ENCODE measurements around the gene GLRA3.
"Not testable (repeated sequence)": the region's sequence is repeated elsewhere in the genome, so short reads cannot be mapped to it uniquely, and the experiment has no call there.

GLRA3 gene

DNA sequence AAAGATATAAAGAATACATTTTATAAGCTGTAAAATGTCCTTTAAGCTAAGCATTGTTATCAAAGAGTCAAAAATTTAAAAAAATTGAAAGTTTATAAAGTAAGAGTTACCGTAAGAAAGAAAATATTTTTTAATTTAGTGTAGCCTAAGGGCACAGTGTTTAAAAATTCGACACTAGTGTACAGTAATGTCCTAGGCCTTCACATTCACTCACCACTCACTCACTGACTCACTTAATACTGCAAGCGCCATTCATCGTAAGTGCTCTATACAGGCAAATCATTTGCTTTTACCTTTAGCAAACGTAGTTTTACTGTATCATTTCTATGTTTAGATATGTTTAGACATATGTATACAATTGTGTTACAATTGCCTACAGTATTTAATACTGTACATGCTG lies 20.2 kb downstream of the GLRA3 start:
- no peak for DNase-seq

DNA sequence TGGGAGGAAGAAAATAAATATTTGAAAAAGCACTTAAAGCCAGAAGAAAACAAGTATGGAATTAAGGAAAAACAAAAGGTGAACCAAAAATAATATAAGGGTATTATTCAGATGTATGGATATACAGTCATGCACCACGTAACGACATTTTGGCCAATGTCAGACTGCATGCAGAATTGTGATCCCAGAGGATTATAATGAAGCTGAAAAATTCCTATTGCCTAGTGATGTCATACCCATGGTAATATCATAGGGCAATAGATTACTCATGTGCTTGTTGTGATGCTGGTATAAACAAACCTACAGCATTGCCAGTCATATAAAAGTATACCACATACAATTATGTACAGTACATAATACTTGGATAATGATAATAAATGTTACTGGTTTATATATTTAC lies 20.9 kb downstream of the GLRA3 start:
- DNase-seq, result no peak

DNA sequence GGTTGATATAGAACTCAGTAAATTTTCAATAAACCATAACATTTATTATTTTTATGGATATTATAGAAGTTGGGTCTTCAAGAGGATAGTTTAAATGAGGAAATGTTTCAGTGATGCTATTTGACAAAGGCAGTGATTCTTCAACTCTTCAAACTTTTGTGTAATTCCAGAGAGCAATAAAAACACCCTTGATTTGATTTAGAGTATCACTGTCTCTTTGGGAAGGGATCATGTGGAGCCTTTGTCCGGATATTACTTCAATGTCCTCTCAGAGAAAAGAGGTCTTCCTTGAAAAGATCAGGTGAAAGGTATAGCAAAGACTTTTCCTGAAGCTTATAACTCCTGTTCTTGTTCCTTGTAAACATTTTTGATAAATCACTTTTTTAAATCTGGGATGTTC lies 23.3 kb downstream of the GLRA3 start:
- DNase-seq, result no peak

GRCh38 chr4:174794543-174795094 lies 34.4 kb downstream of the GLRA3 start:
- no peak for DNase-seq

DNA sequence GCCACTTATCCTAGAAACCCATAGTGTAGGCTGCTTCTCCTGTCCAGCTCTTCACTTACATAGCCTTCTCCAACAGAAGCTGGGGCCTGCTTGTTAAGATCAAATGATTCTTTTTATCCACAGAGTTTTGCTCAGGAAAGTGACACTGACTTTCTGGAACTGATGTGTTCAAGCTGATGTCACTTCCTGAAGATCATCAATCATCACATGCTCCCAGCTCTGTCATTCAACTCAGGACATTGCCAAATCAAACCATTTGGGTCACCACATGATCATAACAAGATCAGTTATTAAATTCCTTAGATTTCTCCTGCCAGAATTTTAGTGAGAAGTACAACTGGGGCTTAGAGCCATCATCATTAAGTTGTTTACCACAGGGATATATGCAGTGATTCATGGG lies 39.4 kb downstream of the GLRA3 start:
- DNase-seq, result no peak

GRCh38 chr4:174778274-174778986 lies 50.6 kb downstream of the GLRA3 start:
- not testable (repeated sequence) for DNase-seq

- no peak for DNase-seq
These were observed 53.7 kb downstream of the GLRA3 start for GRCh38 chr4:174775366-174775765.

GRCh38 chr4:174764105-174764729 lies 64.8 kb downstream of the GLRA3 start:
- no peak for DNase-seq

GRCh38 chr4:174763454-174764104 lies 65.5 kb downstream of the GLRA3 start:
- DNase-seq, result no peak

GRCh38 chr4:174761451-174761850 lies 67.6 kb downstream of the GLRA3 start:
- DNase-seq, result no peak

GRCh38 chr4:174757736-174758135 lies 71.3 kb downstream of the GLRA3 start:
- no peak for DNase-seq

- no peak for DNase-seq
These were observed 76.0 kb downstream of the GLRA3 start for GRCh38 chr4:174753021-174753420.

- no peak for DNase-seq
These were observed 77.0 kb downstream of the GLRA3 start for GRCh38 chr4:174752026-174752425.

DNA sequence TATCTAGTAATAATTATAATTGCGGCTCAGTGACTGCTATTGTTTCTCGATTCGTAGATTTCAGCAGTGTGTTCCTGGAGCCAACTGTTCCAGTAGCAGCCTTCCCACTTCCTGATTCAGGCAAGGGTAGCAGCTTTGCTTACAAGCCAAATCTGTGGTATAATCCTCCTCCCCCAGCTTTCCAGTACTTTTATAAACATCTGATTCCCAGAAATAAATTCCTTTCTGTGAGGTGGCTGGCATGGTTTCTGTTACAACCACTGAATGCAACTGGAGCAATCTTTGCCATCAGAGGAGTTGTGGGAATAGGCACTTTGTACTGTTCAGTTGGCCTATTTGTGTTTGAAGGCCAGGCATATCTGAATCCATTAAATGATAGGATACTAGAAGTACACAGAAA lies 80.0 kb downstream of the GLRA3 start:
- no peak for DNase-seq

DNA sequence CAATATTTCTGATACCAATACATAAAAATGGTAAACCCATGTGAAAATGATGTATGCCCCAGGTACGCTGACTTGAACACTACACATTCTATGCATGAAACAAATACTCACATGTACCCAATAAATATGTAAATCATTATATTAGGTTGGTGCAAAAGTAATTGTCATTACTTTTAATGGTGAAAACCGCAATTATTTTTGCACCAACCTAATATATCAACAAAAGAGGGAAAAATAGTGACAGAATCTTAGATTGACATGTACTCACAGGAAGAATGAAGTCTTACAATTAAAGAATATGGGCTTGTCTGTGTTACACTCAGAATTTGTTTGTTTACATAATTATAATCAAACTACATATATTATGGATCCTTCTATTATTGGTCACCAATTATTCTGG lies 82.3 kb downstream of the GLRA3 start:
- DNase-seq, result no peak

DNA sequence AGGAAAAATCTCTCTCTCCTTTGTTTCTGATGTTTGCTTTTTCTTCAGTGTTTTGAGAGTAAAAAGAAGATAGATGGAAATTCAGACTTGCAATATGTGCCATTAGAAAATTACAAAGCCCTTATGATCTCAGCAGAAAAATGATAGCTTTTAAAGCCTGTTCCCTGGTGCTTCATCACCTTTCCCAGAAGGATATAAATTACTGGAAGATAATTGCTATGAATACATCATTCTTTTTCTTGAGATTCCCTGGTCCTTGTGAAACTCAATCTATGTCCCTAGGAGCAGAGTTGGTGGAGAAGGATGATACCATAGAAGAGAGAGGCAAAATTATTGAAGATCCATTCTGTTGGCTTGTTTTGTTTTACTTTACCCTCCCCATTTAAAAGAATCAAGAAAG lies 86.5 kb downstream of the GLRA3 start:
- DNase-seq, result no peak

DNA sequence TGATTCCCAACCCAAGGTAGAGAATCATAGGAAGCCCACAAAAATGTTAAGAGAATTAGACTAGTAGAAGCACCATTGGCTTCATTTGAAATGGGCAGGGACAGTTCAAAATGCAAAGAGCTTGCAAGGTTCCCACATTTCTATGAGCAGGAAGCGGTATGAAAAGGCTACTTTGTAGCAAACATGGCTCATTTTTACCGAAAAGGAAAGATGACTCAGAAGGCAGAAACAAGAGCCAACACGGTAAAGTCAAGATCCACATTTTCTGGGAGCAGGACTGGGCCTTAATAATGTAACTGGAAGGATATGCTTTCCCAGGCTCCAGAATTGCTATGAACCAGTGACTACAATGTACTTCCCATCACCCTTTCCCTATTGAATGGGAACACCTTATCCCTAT lies 89.5 kb downstream of the GLRA3 start:
- DNase-seq, result no peak

- DNase-seq, result no peak
These were observed 94.9 kb downstream of the GLRA3 start for GRCh38 chr4:174734181-174734580.

GRCh38 chr4:174717828-174718227 lies 111.2 kb downstream of the GLRA3 start:
- DNase-seq, result no peak

GRCh38 chr4:174716986-174717770 lies 111.9 kb downstream of the GLRA3 start:
- DNase-seq, result no peak

DNA sequence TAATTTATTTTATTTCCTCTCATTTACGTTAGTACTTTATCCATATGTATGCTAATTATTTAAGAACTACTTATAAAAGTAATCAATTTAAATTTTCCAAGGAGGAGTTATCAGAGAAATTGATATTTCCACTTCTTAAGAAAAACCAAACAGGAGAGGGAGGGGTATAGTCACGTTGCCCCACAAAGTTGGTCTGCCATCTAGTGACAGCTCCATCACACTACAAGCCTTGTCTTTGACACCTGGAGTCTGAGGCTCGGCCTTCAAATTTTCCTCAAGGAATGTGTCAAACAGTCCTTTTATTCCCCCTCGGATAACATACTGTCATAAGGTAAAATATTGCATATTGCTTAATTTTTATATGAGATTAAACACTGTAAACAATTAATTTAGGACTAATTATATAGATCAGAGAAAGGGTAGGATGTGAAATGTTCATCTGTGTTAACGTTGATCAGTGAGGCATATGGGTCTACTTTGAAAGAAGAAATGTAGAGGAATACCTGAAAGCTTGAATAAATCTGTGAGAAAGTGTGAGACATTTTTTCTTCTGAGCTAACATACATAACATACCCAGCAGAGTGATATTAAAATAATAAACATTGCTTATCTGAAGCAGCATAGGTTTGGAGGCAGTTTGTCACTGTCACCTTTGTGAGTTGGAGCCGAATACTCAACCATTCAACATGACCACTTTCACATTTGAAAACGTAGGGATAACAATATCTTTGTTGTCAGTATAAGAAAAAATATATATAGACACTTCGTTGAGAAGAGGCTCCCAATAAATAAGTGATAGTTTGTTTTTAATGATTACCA lies 114.4 kb downstream of the GLRA3 start:
- no peak for DNase-seq

DNA sequence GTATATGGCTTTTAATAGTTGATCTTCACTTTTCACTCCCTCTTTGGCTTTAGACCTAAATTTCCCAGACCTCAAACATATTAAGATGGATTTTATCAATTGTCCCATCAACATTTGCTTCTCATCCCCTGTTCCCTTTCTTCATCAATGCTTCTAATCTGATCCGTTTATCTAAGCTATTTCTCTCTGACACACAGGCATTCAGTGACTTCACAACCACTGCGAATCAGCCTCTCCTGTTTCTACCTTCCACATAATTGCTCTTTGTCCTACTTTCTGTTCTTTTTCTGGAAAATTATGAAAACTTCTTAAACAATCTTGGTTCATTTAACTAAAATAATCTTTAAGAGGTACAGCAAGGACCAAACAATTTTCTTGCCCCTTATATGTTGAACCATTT lies 115.2 kb downstream of the GLRA3 start:
- no peak for DNase-seq
